Tibial artery (tissue), 4 donors: ENCODE measurements around the gene VIM.

Experiments
- DNase-seq, 2 donors: peaks; one replicate each; pipeline ENCODE4 v3.0.0-alpha.2; 2019
- H3K27ac ChIP-seq, 2 donors: fragments of 200-600 bp; sonication (generic) in 1 of 2; 1 replicate in 1 of 2; 2 replicates in 1 of 2; pipeline ENCODE4 v1.5.1; 2018 to 2019; ENCODE audit warnings: mild to moderate bottlenecking in 1 of 2
- H3K27me3 ChIP-seq, 2 donors: fragments of 200-600 bp; sonication (generic) in 1 of 2; one replicate each; pipeline versions ENCODE4 v1.5.1 to v1.6.0; 2016 to 2019
- H3K36me3 ChIP-seq, 3 donors: fragments of 200-600 bp; sonication (generic) in 2 of 3; one replicate each; pipeline ENCODE4 v1.5.1; 2016 to 2019; ENCODE audit warnings: mild to moderate bottlenecking in 2 of 3
- H3K4me1 ChIP-seq, 4 donors: fragments of 200-600 bp; sonication (generic) in 2 of 4; 1 replicate in 3 of 4; 2 replicates in 1 of 4; pipeline ENCODE4 v1.5.1; 2016 to 2019
- H3K4me3 ChIP-seq, 2 donors: fragments of 200-600 bp; sonication (generic) in 1 of 2; 1 replicate in 1 of 2; 2 replicates in 1 of 2; pipeline ENCODE4 v1.5.1; 2018 to 2019; ENCODE audit warnings: mild to moderate bottlenecking in 2 of 2
- H3K9me3 ChIP-seq, 3 donors: fragments of 200-600 bp; sonication (generic) in 1 of 3; one replicate each; pipeline ENCODE4 v1.5.1; 2016 to 2019
- CTCF ChIP-seq, 2 experiments: fragments of 200-600 bp in 1 of 2; fragments of 450-650 bp in 1 of 2; IDR thresholded peaks; one replicate each; pipeline ENCODE4 v1.5.1; 2017 to 2019; ENCODE audit warnings: antibody characterized with exemption in 2 of 2, mild to moderate bottlenecking in 1 of 2, moderate library complexity in 1 of 2
- intact Hi-C: fragments of 100-400 bp; cut with DNase I; formaldehyde crosslinking; loops from one replicate; pipeline ENCODE4 v1.15.0; 2023; ENCODE audit warnings: low total_unique reads

The VIM gene

GRCh38 chr10:17237149-17237527, 9.1 kb downstream of the VIM start:
- Histone ChIP-seq H3K27me3 (no peaks in the 10 kb centered on the region), H3K36me3 (peaks cover 57 to 59% (median 57%) of the 10 kb centered on the region in 3 donors), H3K4me1 (peaks cover 0 to 69% (median 35%) of the 10 kb centered on the region in 4 donors), H3K9me3 (no peaks in the 10 kb centered on the region), H3K4me3 (no peak overlapping the region), H3K27ac (peak overlapping the region in 1 of 2 donors; percentile 100)
- no peak for TF ChIP-seq CTCF (IDR thresholded peaks at IDR 0.05)
- intact Hi-C loops: no loop called here
- DNase-seq: no peak

GRCh38 chr10:17237915-17238444, 9.9 kb downstream of the VIM start:
- no peak for TF ChIP-seq CTCF (IDR thresholded peaks at IDR 0.05)
- H3K36me3 ChIP-seq: peaks cover 48 to 51% (median 49%) of the 10 kb centered on the region in 3 donors
- no peaks in the 10 kb centered on the region for H3K27me3 ChIP-seq
- intact Hi-C loops: no loop called here
- H3K4me3 ChIP-seq: no peak overlapping the region
- H3K9me3 ChIP-seq: no peaks in the 10 kb centered on the region
- H3K27ac ChIP-seq: peak overlapping the region; percentile 66 to 100
- peaks cover 0 to 60% (median 27%) of the 10 kb centered on the region in 4 donors for H3K4me1 ChIP-seq
- DNase-seq: no peak

DNA sequence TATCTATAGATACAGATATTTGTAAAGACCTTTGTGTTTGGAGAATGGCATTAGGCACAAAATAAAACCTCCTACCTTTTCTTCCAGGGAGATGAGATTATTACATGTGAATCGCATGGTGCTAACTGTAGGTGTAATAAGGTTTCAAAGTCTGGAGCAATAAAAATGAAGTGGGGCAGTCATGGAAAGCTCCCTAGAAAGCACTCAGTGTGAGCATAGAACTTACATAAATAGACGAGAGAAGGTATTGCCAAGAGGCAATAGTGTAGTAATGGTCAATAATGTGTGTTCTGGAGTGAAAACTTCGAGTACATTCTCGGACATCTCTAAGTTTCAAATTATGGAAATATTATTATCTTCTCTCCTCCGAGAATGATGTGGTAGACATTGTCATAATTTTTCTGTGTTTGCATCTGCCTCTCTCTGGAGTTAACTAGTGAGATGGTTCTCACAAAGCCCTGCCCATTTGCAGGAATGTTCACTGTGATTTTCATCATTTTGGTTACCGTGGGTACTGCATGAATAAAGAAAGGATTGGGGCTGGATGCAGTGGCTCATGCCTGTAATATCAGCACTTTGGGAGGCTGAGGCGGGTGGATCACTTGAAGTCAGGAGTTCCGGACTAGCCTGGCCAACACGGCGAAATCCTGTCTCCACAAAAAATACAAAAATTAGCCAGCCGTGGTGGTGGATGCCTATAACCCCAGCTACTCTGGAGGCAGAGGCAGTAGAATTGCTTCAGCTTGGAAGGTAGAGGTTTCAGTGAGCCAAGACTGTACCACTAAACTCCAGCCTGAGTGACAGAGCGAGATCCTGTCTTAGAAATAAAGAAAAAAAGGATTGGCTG, 10.6 kb downstream of the VIM start:
- DNase-seq: peak in 1 of 2 donors; percentile 51
- Histone ChIP-seq H3K27ac (peak overlapping the region; percentile 66 to 100), H3K9me3 (no peaks in the 10 kb centered on the region), H3K4me1 (peaks cover 0 to 55% (median 21%) of the 10 kb centered on the region in 4 donors), H3K27me3 (no peaks in the 10 kb centered on the region), H3K4me3 (no peak overlapping the region), H3K36me3 (peaks cover 42 to 44% (median 42%) of the 10 kb centered on the region in 3 donors)
- intact Hi-C loops: no loop called here
- TF ChIP-seq CTCF (IDR thresholded peaks at IDR 0.05): peak in 1 of 2 experiments; percentile 27

- no peak overlapping the region for H3K4me3 ChIP-seq
- H3K9me3 ChIP-seq: no peaks in the 10 kb centered on the region
- peak overlapping the region; percentile 66 to 100 for H3K27ac ChIP-seq
- TF ChIP-seq CTCF (IDR thresholded peaks at IDR 0.05): no peak
- no peak for DNase-seq
- intact Hi-C loops: no loop called here
- peaks cover 33 to 36% (median 34%) of the 10 kb centered on the region in 3 donors for H3K36me3 ChIP-seq
- peaks cover 0 to 55% (median 16%) of the 10 kb centered on the region in 4 donors for H3K4me1 ChIP-seq
- no peaks in the 10 kb centered on the region for H3K27me3 ChIP-seq
These were observed 11.5 kb downstream of the VIM start for GRCh38 chr10:17239345-17240085.

GRCh38 chr10:17240096-17240495, 12.1 kb downstream of the VIM start:
- no peak overlapping the region for H3K4me3 ChIP-seq
- peaks cover 0 to 52% (median 11%) of the 10 kb centered on the region in 4 donors for H3K4me1 ChIP-seq
- H3K27me3 ChIP-seq: no peaks in the 10 kb centered on the region
- no peak for DNase-seq
- no peaks in the 10 kb centered on the region for H3K9me3 ChIP-seq
- peak overlapping the region in 1 of 2 donors; percentile 100 for H3K27ac ChIP-seq
- H3K36me3 ChIP-seq: peaks cover 27 to 30% (median 28%) of the 10 kb centered on the region in 3 donors
- intact Hi-C loops: no loop called here
- no peak for TF ChIP-seq CTCF (IDR thresholded peaks at IDR 0.05)
